ENCODE results near the gene DRICH1. TPM values are rescaled to one million over a fixed set of nuclear protein-coding genes. Genes with fewer than 3 reads are reported as not detected.
"Not testable (repeated sequence)": the region's sequence is repeated elsewhere in the genome, so short reads cannot be mapped to it uniquely, and the experiment has no call there.

Gene DRICH1
- total RNA-seq, 1 experiment from 2014 or later, result 0.45 TPM

GRCh38 chr22:23604939-23605712, 27.0 kb downstream of the DRICH1 start:
- Histone ChIP-seq H3K9me3 (ENCODE audit: low read depth, low read length, poor library complexity, severe bottlenecking) (no peaks in the 10 kb centered on the region), H3K4me1 (ENCODE audit: insufficient read depth, low read length, poor library complexity, severe bottlenecking) (no peaks in the 10 kb centered on the region), H3K4me3 (ENCODE audit: low read depth, low read length, poor library complexity, severe bottlenecking) (no peak overlapping the region), H3K36me3 (ENCODE audit: insufficient read depth, low read length, poor library complexity, severe bottlenecking) (no peaks in the 10 kb centered on the region), H3K27me3 (replicated peaks; ENCODE audit: insufficient read depth, low read depth, low read length, poor library complexity) (no peaks in the 10 kb centered on the region), H3K27ac (ENCODE audit: low read depth, low read length, poor library complexity, severe bottlenecking) (no peak overlapping the region)
- no TSS peak for BruUV-seq (replicated peaks)
- DNase-seq (ENCODE audit: low spot score), result no peak
- no peak for TF ChIP-seq CTCF (conservative IDR thresholded peaks at IDR 0.05; ENCODE audit: low read depth, low read length)
- TF ChIP-seq EZH2 (IDR thresholded peaks at IDR 0.05; ENCODE audit: borderline replicate concordance, low read depth, low read length, poor library complexity, severe bottlenecking), result no peak
- CTCF ChIA-PET, result no interaction called here
- intact Hi-C loops (cut with micrococcal nuclease; ENCODE audit: unreplicated experiment), result no loop called here
- POLR2A ChIA-PET (ENCODE audit: low non-redundant PET), result no interaction called here

- TF ChIP-seq EZH2 (IDR thresholded peaks at IDR 0.05; ENCODE audit: borderline replicate concordance, low read depth, low read length, poor library complexity, severe bottlenecking), result no peak
- TF ChIP-seq CTCF (conservative IDR thresholded peaks at IDR 0.05; ENCODE audit: low read depth, low read length), result no peak
- H3K27ac ChIP-seq (ENCODE audit: low read depth, low read length, poor library complexity, severe bottlenecking), result no peak overlapping the region
- intact Hi-C loops (cut with micrococcal nuclease; ENCODE audit: unreplicated experiment), result no loop called here
- no TSS peak for BruUV-seq (replicated peaks)
- no peaks in the 10 kb centered on the region for H3K9me3 ChIP-seq (ENCODE audit: low read depth, low read length, poor library complexity, severe bottlenecking)
- H3K4me1 ChIP-seq (ENCODE audit: insufficient read depth, low read length, poor library complexity, severe bottlenecking), result no peaks in the 10 kb centered on the region
- no peaks in the 10 kb centered on the region for H3K27me3 ChIP-seq (replicated peaks; ENCODE audit: insufficient read depth, low read depth, low read length, poor library complexity)
- no peaks in the 10 kb centered on the region for H3K36me3 ChIP-seq (ENCODE audit: insufficient read depth, low read length, poor library complexity, severe bottlenecking)
- ChIA-PET CTCF (no interaction called here), POLR2A (ENCODE audit: low non-redundant PET) (no interaction called here)
- DNase-seq (ENCODE audit: low spot score), result no peak
- H3K4me3 ChIP-seq (ENCODE audit: low read depth, low read length, poor library complexity, severe bottlenecking), result no peak overlapping the region
Observed at GRCh38 chr22:23603266-23603665, 28.9 kb downstream of the DRICH1 start.

DNA sequence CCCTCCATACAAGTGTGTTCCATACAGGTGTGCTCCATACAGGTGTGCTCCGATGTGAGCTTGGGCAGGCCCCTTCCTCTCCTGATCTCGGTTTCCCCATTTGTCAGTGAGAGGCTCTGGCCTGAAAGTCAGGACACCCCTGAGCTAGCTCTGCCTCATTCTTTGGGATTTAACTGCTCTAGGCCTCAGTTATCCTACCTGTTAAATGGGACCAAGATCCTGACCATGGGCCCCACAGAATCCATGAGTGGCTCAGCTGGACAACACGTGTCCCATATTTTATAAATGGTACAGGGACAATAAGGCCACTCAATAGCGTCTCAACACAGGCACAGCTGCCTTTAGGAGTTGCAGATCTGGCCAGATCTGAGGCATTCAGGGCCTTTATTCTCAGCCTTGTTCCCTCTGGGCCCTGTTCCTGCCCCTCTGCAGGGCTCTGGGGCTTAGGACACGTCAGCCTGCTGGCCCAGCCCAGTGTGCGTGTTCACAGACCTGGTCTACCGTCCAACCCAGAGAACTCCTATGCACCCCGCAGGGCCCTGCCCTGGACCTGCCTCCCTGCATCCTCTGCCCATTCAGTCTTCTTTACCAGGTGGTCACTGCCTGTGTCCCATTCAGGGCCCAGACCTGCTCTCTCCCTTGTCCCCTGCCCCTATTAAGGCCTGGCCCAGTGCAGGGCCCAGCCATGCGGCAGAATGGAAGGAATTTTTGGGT, 33.2 kb downstream of the DRICH1 start:
- Histone ChIP-seq H3K27ac (ENCODE audit: low read depth, low read length, poor library complexity, severe bottlenecking) (no peak overlapping the region), H3K27me3 (replicated peaks; ENCODE audit: insufficient read depth, low read depth, low read length, poor library complexity) (no peaks in the 10 kb centered on the region), H3K4me3 (ENCODE audit: low read depth, low read length, poor library complexity, severe bottlenecking) (no peak overlapping the region), H3K4me1 (ENCODE audit: insufficient read depth, low read length, poor library complexity, severe bottlenecking) (no peaks in the 10 kb centered on the region), H3K36me3 (ENCODE audit: insufficient read depth, low read length, poor library complexity, severe bottlenecking) (no peaks in the 10 kb centered on the region), H3K9me3 (ENCODE audit: low read depth, low read length, poor library complexity, severe bottlenecking) (no peaks in the 10 kb centered on the region)
- POLR2A ChIA-PET (ENCODE audit: low non-redundant PET), result no interaction called here
- TF ChIP-seq EZH2 (IDR thresholded peaks at IDR 0.05; ENCODE audit: borderline replicate concordance, low read depth, low read length, poor library complexity, severe bottlenecking), result no peak
- TF ChIP-seq CTCF (conservative IDR thresholded peaks at IDR 0.05; ENCODE audit: low read depth, low read length), result no peak
- intact Hi-C loops (cut with micrococcal nuclease; ENCODE audit: unreplicated experiment), result loop anchor here (10.0 kb wide), 1 partner anchor 194 kb away; no protein-coding TSS in a partner anchor
- BruUV-seq (replicated peaks), result no TSS peak
- CTCF ChIA-PET, result no interaction called here
- no peak for DNase-seq (ENCODE audit: low spot score)

GRCh38 chr22:23597576-23598268, 34.4 kb downstream of the DRICH1 start:
- POLR2A ChIA-PET (ENCODE audit: low non-redundant PET); CTCF ChIA-PET; H3K4me1 ChIP-seq (ENCODE audit: insufficient read depth, low read length, poor library complexity, severe bottlenecking); H3K9me3 ChIP-seq (ENCODE audit: low read depth, low read length, poor library complexity, severe bottlenecking); BruUV-seq (replicated peaks); DNase-seq (ENCODE audit: low spot score); H3K36me3 ChIP-seq (ENCODE audit: insufficient read depth, low read length, poor library complexity, severe bottlenecking); H3K27ac ChIP-seq (ENCODE audit: low read depth, low read length, poor library complexity, severe bottlenecking); H3K4me3 ChIP-seq (ENCODE audit: low read depth, low read length, poor library complexity, severe bottlenecking); H3K27me3 ChIP-seq (replicated peaks; ENCODE audit: insufficient read depth, low read depth, low read length, poor library complexity): not testable (repeated sequence)
- intact Hi-C loops (cut with micrococcal nuclease; ENCODE audit: unreplicated experiment), result loop anchor here (10.0 kb wide), 1 partner anchor 193 kb away; no protein-coding TSS in a partner anchor

- CTCF ChIA-PET, result not testable (repeated sequence)
Observed at GRCh38 chr22:23595904-23596303, 36.2 kb downstream of the DRICH1 start.

More at GRCh38 chr22:23595904-23596303, 36.2 kb downstream of the DRICH1 start:
- H3K4me3 ChIP-seq (ENCODE audit: low read depth, low read length, poor library complexity, severe bottlenecking); H3K27ac ChIP-seq (ENCODE audit: low read depth, low read length, poor library complexity, severe bottlenecking); H3K27me3 ChIP-seq (replicated peaks; ENCODE audit: insufficient read depth, low read depth, low read length, poor library complexity); H3K36me3 ChIP-seq (ENCODE audit: insufficient read depth, low read length, poor library complexity, severe bottlenecking); POLR2A ChIA-PET (ENCODE audit: low non-redundant PET); H3K9me3 ChIP-seq (ENCODE audit: low read depth, low read length, poor library complexity, severe bottlenecking); H3K4me1 ChIP-seq (ENCODE audit: insufficient read depth, low read length, poor library complexity, severe bottlenecking); DNase-seq (ENCODE audit: low spot score); BruUV-seq (replicated peaks): not testable (repeated sequence)
- intact Hi-C loops (cut with micrococcal nuclease; ENCODE audit: unreplicated experiment), result loop anchor here (10.0 kb wide), 1 partner anchor 191 kb away; no protein-coding TSS in a partner anchor

Measured in A673 (cell line).